HG02938 (cell line): ENCODE data around the gene TMEM174.

Source experiments
- ATAC-seq: cut with Tn5 transposase; IDR thresholded peaks from one replicate; pipeline ENCODE4 v1.9.1; 2021; ENCODE audit warnings: mild to moderate bottlenecking, moderate library complexity; ENCODE audit not compliant: unreplicated experiment

TMEM174 gene, protein sequence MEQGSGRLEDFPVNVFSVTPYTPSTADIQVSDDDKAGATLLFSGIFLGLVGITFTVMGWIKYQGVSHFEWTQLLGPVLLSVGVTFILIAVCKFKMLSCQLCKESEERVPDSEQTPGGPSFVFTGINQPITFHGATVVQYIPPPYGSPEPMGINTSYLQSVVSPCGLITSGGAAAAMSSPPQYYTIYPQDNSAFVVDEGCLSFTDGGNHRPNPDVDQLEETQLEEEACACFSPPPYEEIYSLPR

DNA sequence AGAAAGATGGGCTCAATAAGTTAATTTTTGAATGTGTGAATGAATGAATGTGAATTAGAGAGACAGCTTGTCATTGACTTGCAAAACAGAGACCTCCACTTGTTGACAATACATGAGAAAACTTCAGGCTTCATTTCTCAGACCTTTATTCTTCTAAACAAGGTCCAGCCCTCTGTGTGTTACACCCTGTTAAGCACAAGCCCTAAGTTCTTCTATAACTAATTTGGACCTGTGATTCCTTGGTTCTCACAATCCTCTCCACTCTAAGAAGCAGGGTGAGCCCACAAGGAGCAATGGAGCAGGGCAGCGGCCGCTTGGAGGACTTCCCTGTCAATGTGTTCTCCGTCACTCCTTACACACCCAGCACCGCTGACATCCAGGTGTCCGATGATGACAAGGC is at the start of gene TMEM174:
Gene TMEM174, plus strand, starts transcription at position 243 of the 400 bp plus-strand sequence. Its CDS starts 51 bp downstream, at position 294.
- ATAC-seq = no peak

DNA sequence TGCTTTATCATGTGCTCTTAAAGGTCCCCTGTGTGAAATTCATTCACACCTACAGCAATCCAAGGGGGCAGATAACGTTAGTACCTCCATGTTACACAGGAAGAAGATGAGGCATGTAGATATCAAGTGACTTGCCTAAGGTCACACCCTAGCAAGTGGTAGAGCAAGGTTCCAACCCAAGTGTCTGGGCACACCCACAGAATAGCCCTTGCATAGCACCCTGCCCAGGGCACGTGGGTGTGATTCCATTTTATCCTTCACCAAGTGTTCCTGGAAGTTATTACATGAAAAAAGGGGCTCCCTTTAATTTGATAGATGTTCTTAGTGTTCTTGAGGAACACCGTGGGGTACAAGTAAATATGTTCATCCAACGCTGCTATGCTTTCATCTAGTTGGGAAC is 47.7 kb upstream of the TMEM174 start:
- no peak for ATAC-seq

DNA sequence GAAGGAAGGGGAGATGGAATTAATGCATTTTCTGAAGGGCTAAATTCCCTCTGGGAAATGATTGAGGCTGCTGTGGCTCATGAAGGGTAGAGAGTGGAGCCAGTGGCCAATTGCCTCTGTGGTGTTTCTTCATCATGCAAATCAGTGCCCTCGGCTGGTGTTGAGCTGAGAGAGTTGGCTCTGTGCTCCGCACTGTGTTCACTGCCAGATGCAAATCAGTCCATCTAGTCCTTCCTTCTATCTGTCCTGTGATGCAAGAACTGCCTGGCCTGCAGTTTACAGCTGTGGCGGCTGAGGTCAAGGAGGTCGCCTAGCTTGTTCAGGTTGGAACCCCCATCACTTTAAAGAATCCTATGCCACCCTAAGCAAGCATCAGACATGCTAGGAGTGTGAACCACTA is 46.6 kb upstream of the TMEM174 start:
- ATAC-seq = no peak

DNA sequence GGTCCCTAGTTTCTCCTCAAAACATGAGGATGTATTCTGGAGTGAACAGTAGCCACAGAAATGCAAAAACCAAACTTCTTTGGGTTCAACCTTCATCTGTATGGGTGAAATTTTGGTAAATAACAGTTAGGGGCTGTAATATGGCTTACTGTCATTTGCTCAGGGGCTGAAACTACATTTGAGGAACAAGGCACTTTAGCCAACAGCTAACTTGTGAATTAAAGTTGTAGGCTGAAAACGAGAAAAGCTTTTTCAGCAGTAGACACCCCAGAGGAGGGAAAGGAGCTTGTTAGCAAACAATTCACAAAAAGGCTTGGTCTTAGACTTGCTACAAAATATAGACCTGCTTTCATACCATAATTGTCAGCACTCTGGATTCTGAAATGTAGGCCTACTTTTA is 46.0 kb upstream of the TMEM174 start:
- no peak for ATAC-seq

DNA sequence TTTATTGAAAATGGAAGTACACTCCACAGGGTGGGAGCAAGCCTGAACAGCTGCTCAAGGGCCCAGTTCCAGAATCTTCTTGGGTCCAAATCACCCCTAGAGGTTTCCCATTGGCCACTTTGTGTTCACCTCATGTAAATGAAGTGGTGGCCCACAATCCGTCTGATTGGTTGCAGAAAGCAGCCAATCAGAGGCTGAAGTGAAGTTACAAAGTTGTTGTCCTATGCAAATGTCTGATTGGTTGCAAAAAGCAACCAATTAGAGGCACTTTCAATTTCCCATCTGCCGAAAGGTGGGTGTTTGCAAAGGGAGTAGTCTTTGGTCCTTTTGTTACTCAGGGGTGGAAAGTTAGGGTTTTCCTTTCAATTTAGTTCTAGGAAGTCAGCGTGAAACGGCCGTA is 43.9 kb upstream of the TMEM174 start:
- ATAC-seq = no peak

DNA sequence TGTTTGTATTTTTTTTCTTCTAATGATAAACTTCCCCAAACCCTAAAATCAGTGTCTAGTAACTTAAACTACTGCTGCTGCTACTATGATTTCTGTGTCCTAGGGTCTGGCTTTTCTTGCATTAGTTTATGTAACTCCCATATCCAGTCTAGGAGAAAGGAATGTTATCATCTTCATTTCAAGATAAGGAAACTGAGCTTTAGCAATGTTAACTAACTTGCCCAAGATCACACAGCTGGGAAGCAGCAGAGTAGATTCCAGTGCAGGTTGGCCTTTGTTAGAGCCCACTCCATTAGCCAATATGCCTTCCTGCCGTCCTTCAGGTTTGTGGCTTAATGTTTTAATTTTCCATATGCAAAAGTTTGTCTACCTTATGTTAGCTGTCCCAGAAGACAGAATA is 42.2 kb upstream of the TMEM174 start:
- no peak for ATAC-seq

DNA sequence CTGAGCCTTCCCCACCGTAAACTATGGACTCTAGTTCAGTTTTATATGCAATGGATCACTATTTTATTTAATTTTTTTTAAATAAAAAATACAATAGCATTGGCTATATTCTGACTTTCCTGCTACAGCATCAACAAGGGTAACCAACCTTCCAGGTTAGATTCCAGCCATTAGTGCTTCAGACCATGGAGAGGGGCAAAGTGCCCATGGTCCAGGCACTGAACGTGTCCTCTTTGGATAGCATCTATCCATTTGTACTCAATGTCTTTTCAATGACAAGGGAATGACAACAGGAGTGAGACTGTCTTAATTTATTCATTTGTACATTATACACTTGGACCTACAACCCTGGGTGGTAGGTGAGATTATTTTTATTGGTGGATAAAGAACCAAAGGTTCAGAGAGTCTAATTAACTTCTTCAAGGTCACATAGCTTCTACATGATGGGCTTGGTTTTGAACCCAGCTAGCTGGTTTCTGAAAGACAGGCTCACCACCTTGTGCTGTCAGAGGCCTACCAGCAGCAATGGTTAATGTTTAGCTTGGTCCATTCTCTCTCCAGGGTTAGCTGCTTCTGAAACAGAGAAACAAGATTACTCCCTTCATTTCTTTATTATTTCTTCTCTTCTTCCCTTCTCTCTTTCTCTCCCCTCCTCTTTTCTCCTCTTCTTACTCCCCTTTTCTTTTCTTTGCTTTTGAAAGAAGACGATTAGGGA is 41.1 kb upstream of the TMEM174 start:
- ATAC-seq = no peak

DNA sequence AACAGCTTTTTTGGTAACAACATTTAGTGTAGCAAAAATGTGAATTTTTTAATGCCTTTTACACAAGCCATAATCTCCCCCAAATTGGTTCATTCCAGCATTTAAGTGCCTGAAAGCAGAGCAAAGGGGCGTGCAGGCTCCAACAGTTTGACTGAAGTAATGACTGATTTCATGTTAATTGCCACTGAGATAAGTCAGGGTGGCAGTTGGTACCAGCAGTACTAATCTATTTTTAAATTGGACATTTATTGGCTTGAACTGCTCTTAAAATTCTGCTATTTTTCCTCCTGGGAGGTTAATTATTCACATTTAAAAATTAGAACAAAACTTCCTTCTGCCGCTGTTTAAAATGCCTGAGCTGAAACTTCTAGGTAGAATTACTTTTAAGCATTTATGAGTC is 40.2 kb upstream of the TMEM174 start:
- ATAC-seq = no peak

DNA sequence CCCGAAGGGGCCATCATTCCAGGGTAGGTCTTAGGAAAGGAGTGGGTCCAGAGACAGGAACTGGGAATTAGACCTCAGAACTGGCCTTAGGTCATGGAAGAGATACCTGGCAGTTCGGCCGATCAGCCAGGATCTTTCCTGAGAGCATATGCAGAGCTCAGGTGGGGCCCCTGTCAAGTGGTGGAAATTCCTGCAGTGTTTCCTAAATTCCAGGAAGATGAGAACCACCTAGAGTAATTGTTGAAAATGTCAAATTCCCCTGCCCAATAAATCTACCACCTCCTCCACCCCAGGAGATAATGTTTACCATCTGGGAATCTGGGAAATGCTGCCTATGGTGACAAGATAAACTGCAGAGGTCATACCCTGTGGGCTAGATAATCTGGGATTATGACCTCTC is 38.0 kb upstream of the TMEM174 start:
- ATAC-seq = no peak

DNA sequence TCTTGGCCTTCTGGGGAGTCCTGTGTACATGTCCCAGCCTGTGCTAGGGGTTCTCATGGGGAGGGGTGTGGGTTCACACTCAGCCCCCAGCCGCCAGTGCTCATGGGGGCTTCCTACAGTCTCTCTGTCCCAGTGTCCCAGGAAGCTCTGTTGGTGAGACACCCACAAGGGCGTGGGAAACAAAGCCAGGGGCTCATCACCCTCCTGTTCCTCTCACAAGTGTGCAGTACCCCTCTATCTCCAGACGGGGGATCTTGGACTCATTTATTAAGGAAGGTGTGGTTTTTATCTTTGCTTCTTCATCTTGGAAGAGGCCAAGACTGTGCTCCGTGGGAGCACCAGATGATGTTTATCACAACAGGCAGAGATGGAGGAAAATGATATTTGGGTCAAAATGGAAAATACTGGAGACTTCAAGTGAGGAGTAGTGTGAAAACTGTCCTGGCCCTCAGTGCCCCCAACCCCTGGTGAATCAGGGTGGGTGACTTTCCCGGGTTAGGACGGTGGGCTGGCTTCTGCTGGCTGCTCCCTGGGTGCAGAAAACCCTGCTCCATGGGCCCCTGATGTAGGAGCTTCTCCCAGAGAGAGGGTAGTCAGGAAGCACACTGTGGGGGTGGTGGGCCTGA is 37.5 kb upstream of the TMEM174 start:
- ATAC-seq = no peak

DNA sequence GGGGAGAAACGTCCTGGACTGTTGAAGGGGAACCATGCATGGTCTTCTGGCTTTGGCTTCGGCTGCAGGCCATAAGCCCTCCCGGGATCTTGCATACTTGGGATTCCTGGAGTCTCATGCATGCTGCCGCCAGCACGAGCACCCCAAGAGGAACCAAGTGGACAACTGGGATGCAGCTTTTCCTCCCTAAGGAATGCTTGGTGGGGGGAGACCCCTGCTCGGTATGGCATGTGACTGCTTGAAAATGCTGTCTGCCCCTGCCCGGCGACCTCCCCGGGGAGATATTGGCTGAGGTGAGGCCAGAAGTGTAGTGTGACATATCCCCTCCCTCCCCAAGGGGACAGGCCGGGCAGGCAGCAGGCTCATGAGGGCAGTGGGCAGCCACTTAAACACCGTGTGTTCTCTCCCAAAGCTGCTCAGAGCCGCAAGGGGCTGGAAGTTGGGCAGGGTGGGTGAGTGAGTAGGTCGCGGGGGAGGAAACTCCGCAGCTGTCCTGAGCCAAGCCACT is 36.9 kb upstream of the TMEM174 start:
- ATAC-seq = no peak

DNA sequence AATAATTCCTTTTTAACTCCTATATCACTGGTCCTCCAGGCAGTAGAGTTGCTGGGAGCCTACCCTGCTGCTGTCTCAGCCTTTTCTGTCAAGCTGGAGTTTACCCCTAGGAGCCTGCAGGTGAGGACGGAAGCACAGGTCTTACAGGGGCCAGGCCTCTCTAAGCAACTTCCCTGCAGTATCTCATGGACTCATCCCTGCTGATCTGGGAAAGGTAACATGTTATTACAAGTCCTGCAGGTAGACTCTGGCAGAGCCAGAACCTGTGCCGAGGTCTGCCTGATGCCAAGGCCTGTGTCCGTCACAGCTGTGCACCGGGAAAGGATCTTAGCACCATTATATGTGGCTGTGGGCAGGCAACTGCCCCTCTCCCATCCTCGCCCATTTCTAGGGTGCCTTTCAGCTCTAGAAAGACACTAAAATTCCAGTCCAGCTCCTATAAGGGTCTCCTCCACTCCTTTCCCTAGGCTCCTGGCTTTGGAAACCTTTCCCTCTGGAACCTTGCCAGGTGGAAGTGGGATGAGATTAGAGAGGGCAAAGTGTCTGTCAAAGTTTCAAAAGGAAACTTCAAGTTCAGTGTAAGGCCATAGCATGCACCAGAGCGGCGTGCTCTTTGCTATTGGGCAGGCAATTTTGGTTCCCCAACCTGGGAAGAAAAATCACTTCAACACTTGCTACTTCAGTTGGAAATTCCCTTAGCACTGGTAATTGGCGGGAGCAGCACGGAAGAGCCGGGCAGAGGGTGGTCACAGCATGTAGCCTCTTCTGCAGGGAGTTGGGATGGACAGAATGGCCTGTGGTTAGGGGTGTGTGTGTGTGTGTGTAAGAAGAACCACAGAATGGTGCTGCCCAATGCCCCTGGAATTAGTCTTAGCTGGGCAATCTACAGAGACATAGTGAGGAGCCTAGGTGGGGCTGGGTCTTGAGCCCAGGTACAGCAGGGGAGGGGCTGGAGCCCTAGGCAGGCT is 35.1 kb upstream of the TMEM174 start:
- ATAC-seq = no peak

DNA sequence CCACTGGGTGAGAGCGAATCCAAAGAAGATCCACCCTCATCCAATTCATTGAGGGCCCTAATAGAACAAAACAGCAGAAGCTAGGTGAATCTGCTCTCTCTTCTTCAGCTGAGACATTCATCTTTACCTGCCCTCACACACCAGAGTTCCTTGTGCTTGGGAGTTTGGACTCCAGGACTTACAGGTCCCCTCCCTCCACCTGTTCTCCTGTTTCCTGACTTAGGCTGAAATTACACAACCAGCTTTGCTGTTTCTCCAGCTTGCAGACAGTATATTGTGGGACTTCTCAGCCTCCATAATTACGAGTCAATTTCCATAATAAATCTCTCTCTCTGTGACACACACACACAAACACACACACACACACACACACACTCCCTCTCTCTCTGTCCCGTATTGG is 33.5 kb upstream of the TMEM174 start:
- ATAC-seq = no peak

DNA sequence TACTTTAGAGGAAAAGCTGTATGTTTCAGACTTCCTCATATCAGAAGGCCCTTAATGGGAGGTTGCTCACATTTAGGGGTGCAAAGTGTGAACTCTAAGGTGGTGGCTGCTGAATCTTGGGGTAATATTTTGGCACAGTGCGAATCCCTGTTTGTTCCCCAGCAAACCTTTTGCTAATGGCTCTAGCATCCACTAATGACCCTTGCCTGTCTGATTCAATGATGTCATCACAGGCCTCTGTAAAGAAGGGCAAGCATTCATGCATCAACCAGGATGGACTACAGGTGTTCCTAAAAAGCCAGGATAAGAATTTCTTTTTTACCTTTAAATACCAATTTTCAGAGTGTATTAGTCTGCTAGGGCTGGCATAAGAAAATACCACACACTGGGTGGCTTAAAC is 32.2 kb upstream of the TMEM174 start:
- ATAC-seq = no peak

DNA sequence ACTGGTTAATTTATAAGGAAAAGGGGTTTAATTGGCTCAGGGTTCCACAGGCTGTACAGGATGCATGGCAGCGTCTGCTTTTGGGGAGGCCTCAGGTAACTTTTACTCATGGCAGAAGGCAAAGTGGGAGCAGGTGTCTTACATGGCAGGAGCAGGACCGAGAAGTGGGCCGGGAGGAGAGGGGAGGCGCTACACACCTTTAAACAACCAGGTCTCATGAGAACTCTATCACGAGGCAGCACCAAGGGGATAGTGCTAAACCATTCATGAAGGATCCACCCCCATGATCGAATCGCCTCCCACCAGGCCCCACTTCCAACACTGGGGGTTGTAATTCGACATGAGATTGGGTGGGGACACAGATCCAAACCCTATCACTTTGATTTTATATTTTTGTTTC is 31.0 kb upstream of the TMEM174 start:
- no peak for ATAC-seq

DNA sequence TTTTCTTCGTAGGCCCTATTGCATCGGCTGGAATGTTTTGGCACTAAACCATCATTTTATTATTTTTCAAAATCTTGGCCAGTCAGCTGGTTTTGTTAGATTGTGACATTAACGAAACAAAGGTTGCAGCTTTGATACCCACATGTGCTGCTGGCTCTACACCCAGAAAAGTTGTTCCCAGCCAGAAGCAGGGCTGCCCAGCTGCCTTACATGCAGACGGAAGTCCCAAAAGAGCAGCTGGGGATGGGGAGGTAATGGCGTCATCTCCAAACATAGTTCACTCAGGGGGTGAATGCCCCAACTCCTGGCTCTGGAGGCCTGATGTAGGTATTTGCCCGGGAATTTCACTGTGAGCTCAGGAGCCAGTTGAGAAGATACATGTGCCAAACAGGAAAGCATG is 29.3 kb upstream of the TMEM174 start:
- no peak for ATAC-seq

DNA sequence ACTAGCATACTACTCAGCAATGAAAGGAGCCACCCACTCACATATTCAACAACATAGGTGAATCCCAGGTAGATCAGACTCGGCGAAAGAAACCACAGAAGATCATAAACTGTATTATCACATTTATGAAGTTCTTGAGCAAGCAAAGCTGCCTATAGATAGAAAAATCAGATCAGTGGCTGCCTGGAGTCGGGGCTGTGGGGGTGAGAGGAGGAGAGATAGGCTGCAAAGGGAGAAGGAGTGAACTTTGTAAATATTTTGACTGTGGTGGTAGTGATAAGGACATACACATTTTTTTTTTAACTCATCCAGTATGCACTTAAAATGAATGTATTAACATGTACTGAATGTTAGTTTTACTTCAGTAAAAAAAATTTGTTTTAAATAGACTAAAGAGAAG is 23.5 kb upstream of the TMEM174 start:
- ATAC-seq = no peak

DNA sequence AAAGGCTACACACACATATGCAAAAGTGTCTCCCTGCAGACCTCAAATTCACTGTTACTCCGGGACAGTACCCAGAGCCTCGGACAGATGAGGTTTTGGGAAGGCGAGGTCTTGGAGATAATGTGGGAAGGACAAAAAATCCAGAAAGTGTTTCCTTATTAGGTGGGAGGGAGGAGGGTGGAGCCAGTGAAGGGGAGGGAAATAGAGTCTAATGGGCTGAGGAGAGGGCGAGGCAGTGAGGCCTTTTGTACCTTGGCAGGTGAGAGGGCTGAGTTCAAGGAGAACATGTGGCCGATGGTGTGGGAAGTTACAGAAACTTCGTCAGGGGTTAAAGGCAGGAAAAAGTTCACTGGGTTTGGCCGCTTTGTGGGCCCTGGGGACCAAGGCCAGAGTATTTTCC is 22.1 kb upstream of the TMEM174 start:
- no peak for ATAC-seq

DNA sequence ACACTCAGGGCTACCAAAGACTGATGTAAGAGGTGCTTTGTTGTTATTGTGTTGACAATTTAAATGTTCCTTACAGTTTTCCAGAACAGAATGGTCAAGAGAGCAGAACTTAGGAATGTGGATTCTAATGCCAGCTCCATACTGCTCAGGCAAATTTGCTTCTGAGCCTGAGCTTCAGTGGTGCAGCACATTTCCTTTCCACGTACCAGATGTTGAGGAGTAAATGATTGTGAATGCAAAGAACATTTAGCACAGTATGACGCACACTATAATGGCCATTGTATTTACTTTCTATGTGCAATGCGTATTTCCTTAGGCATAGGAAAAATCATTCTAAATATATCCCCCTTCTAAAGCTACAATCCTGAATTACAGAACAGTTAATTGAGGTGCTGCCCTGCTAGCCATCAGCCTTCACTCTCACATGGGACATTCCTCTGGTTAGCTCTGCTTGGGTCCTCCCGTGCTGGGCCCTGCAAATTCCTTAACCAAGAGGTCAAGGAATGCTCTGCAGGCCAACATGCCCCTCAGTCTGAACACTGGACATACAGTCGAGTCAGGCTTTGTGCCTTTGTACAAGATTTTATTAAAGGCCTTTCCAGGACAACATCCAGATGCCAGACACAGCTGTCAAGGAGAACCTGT is 21.1 kb upstream of the TMEM174 start:
- ATAC-seq = no peak
